ENCODE measurements around the gene CILP2. TPM values are rescaled to one million over a fixed set of nuclear protein-coding genes. Genes with fewer than 3 reads are reported as not detected.

Gene CILP2
- total and polyA plus RNA-seq, 2 of the 4 experiments (the other 2 are of a cell fraction) = 0.18 to 0.87 TPM

- ChIA-PET POLR2A (ENCODE audit: unreplicated experiment) (no interaction called here), CTCF (interaction anchor here (0.8 to 1.8 kb wide), 6 partner anchors 11 to 111 kb away, joined by 3 to 11 read pairs (median 5); partner anchors contain the start of gene GMIP)
- Histone ChIP-seq H2BK20ac (ENCODE audit: low read depth, low read length) (no peak overlapping the region), H2BK5ac (ENCODE audit: low read depth, low read length, poor library complexity, severe bottlenecking) (no peak overlapping the region), H3K56ac (ENCODE audit: extremely low read depth, insufficient read depth, low read length) (no peak overlapping the region), H4K91ac (ENCODE audit: insufficient read depth, low read depth, low read length) (no peak overlapping the region), H3K9ac (ENCODE audit: low read depth, low read length) (no peak overlapping the region), H3K27ac (ENCODE audit: insufficient read depth, low read length) (no peak overlapping the region), H3K4me3 (ENCODE audit: insufficient read depth, low read depth, low read length) (no peak overlapping the region), H3K23ac (ENCODE audit: low read depth, low read length) (no peak overlapping the region), H3K18ac (ENCODE audit: low read depth, low read length) (no peak overlapping the region), H2BK15ac (ENCODE audit: low read depth, low read length) (no peak overlapping the region), H2BK120ac (ENCODE audit: low read depth, low read length) (no peak overlapping the region), H3K36me3 (ENCODE audit: control insufficient read depth, insufficient read depth, low read length) (peaks cover 4% of the 10 kb centered on the region; the same call in 1 of the 2 replicates), H3K14ac (replicated peaks; ENCODE audit: low read depth, low read length) (no peak overlapping the region), H2AK5ac (ENCODE audit: low read depth, low read length) (no peak overlapping the region), H3K9me1 (ENCODE audit: insufficient read depth, low read length) (no peaks in the 10 kb centered on the region), H2AFZ (replicated peaks; ENCODE audit: low read length, poor library complexity) (peak overlapping the region; percentile 38), H3K79me1 (ENCODE audit: low read depth in 1 of 2, low read length in 2 of 2) (no peaks in the 10 kb centered on the region; a peak in 1 of 4 replicates), H4K5ac (ENCODE audit: low read depth, low read length) (no peak overlapping the region), H4K20me1 (ENCODE audit: insufficient read depth, low read length) (peaks cover 11% of the 10 kb centered on the region; the same call in 1 of the 2 replicates), H3K4me2 (ENCODE audit: low read depth, low read length) (no peak overlapping the region), H3K4me1 (ENCODE audit: control insufficient read depth, insufficient read depth, low read length) (peaks cover 5% of the 10 kb centered on the region), H3K27me3 (ENCODE audit: control insufficient read depth, insufficient read depth, low read length) (peaks cover 4% of the 10 kb centered on the region; the same call in 1 of the 2 replicates), H4K8ac (ENCODE audit: low read depth in 2 of 2, low read length in 2 of 2) (no peak overlapping the region), H2AK9ac (replicated peaks; ENCODE audit: low read depth, low read length, poor library complexity) (no peak overlapping the region), H3K4ac (ENCODE audit: low read depth, low read length) (no peak overlapping the region), H3K9me3 (ENCODE audit: control insufficient read depth, insufficient read depth, low read length) (no peaks in the 10 kb centered on the region)
- in situ Hi-C loops (cut with MboI; ENCODE audit: low sequenced_read_pairs) = loop anchor here (25.0 kb wide), 1 partner anchor 429 kb away; no protein-coding TSS in a partner anchor
- no TSS peak for BruUV-seq (replicated peaks)
- DNase-seq = no peak
- dilution Hi-C loops (cut with HindIII; ENCODE audit: low sequenced_read_pairs, unreplicated experiment) = no loop called here
- no peak for ATAC-seq (ENCODE audit: low read depth)
- intact Hi-C loops (cut with micrococcal nuclease) = loop anchor here (1.0 kb wide), 1 partner anchor 110 kb away; the partner anchor contains the start of gene GMIP
- WGBS, 2 experiments (ENCODE audit: extremely low coverage in 2 of 2, insufficient read length in 1 of 2) = 69 to 100% methylated on average over 1 to 9 of the region's 14 CpGs
- TF ChIP-seq USF2 (IDR thresholded peaks at IDR 0.05; ENCODE audit: low read depth, low read length) = no peak
- TF ChIP-seq NFE2L2 (IDR thresholded peaks at IDR 0.05; ENCODE audit: low read depth, low read length) = no peak
- no peak for TF ChIP-seq RFX5 (IDR thresholded peaks at IDR 0.05; ENCODE audit: low read depth, low read length)
- TF ChIP-seq MXI1 (IDR thresholded peaks at IDR 0.05; ENCODE audit: borderline replicate concordance, low read depth, low read length) = no peak
- no peak for TF ChIP-seq RAD21 (IDR thresholded peaks at IDR 0.05; ENCODE audit: low read length)
- TF ChIP-seq MAFK (IDR thresholded peaks at IDR 0.05; ENCODE audit: low read depth, low read length) = no peak
- TF ChIP-seq CHD1 (IDR thresholded peaks at IDR 0.05; ENCODE audit: low read depth, low read length) = no peak
- TF ChIP-seq MAZ (IDR thresholded peaks at IDR 0.05; ENCODE audit: borderline replicate concordance, low read depth, low read length) = no peak
- TF ChIP-seq FOS (IDR thresholded peaks at IDR 0.05; ENCODE audit: low read depth, low read length) = no peak
- TF ChIP-seq SMC3 (IDR thresholded peaks at IDR 0.05; ENCODE audit: low read depth, low read length) = no peak
- no peak for TF ChIP-seq CEBPB (IDR thresholded peaks at IDR 0.05; ENCODE audit: low read depth, low read length)
- TF ChIP-seq RCOR1 (IDR thresholded peaks at IDR 0.05; ENCODE audit: insufficient replicate concordance, low read length) = no peak
- TF ChIP-seq BHLHE40 (IDR thresholded peaks at IDR 0.05; ENCODE audit: low read depth, low read length) = no peak
- no peak for TF ChIP-seq POLR2A (IDR thresholded peaks at IDR 0.05; ENCODE audit: low read depth, low read length)
- TF ChIP-seq, protein P1, sequence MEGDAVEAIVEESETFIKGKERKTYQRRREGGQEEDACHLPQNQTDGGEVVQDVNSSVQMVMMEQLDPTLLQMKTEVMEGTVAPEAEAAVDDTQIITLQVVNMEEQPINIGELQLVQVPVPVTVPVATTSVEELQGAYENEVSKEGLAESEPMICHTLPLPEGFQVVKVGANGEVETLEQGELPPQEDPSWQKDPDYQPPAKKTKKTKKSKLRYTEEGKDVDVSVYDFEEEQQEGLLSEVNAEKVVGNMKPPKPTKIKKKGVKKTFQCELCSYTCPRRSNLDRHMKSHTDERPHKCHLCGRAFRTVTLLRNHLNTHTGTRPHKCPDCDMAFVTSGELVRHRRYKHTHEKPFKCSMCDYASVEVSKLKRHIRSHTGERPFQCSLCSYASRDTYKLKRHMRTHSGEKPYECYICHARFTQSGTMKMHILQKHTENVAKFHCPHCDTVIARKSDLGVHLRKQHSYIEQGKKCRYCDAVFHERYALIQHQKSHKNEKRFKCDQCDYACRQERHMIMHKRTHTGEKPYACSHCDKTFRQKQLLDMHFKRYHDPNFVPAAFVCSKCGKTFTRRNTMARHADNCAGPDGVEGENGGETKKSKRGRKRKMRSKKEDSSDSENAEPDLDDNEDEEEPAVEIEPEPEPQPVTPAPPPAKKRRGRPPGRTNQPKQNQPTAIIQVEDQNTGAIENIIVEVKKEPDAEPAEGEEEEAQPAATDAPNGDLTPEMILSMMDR (conservative IDR thresholded peaks at IDR 0.05; ENCODE audit: low read depth, low read length) = no peak
Observed at GRCh38 chr19:19532806-19533701, 5.0 kb upstream of the CILP2 start.

Data from IMR-90 (cell line).